GM12892 (cell line): ENCODE data around the gene NUDC.

Experiments used
- POLR2A ChIP-seq: IDR thresholded peaks from 2 replicates; pipeline ENCODE4 v1.6.1; 2011; ENCODE audit warnings: low read depth, low read length, control low read depth
- POLR2AphosphoS5 ChIP-seq: IDR thresholded peaks from 2 replicates; pipeline ENCODE4 v1.6.1; 2011; ENCODE audit warnings: low read depth, low read length, control low read depth

DNA sequence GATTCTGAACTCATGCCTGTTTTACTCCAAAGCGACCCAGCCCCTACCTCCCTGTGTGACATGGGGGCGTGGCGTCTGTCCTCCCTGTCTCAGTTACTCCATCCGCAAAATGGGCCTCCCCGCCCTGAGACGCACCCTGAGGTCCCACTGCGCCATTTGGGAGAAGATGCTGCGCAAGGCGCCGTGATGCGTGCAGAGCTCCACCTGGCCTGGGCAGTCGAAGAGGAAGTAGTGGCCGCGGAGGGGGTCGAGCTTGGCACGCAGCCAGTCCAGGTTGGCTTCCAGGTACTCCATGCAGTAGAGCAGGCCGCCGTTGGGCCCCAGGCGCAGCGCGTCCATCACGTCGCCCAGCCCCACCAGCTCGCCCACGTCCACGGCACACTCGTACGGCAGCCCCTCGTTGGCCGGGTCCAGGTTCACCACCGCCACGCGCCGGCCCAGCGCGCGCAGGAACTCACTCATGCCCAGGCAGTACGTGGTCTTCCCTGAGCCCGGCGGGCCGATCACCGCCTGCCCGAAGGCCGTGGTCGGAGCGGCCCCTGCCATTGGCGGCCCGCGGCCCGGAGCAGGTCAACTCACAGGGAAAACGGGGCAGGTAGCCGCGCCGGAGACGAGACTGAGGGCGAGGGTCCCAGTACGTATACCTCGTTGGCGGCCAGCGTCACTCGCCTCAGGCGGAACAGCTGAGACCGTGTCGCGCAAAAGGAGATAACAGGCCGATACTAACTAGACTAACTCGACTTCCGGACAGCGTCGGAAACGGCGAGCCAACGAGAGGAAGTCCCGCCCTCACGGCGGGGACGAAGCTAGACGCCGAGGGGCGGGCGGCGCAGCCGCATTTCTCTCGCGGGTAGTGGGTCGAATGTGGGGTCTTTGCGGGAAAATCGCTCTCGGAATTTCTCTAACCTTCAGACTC is 31.7 kb upstream of the NUDC start, which contains the start of gene GPN2:
- peak; percentile 97 for TF ChIP-seq POLR2A
- peak; percentile 96 for TF ChIP-seq POLR2AphosphoS5
